HG03066 (cell line): Measurements from ENCODE around the gene PLXNB1.

Source experiments
- ATAC-seq: cut with Tn5 transposase; IDR thresholded peaks from one replicate; pipeline ENCODE4 v1.9.1; 2021; ENCODE audit warnings: low read depth; ENCODE audit not compliant: unreplicated experiment

Gene PLXNB1

DNA sequence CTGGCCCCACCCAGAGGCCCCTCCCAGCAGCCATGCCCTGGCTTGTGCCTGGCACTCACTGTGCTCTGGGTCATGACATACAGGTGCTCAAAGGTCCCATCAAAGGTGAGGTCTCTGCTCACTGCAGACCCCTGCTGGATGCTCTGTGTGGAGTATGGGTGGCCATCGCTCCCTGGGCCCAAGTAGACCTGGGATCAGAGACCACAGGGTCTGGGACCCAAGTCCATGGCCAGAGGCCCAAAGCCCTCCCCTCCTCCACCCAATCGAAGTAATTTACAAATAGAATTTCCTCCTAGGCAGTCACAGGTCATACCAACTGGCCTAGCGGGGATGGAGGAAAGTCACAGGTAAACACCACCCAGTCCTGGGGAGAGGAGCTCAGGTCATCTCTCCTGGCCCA, 7.6 kb downstream of the PLXNB1 start:
- ATAC-seq, result no peak

DNA sequence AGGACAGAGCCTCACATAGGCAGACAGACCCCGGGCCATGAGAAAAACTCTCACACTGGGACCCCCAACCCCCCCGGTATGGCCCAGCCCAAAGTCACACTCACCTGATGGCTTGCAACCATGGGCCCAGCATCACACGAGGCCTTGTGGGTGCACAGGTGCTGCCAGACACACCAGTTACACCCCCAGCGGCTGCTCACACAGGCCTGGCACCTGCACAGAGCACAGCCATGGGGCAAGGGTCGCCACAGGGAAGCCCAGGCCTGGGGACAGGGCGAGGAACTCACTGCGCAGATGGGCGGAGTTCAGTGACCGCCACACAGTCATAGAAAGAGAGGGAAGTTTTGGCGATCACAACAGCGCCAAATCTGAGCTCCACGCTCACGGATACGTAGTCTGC, 9.3 kb downstream of the PLXNB1 start:
- no peak for ATAC-seq

DNA sequence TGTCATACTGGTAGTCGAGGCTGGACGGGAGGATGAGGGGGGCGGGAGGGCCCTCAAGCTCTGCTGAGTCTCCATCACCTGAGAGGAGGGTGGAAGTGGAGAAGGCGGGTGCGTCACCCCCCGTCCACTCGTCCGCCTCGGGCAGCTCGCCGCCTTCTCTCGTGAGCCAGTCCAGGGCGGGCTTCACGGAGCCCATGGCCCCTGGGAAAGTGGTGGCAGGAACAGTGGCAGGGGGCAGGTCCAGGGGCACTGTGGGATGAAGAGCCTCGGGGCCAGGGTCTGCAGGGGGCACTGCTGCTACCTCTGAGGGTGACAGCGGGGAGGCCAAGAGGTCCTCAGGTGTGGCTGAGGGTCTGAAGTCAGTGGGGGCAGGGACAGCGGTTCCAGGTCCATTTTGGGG, 10.3 kb downstream of the PLXNB1 start:
- ATAC-seq, result no peak

DNA sequence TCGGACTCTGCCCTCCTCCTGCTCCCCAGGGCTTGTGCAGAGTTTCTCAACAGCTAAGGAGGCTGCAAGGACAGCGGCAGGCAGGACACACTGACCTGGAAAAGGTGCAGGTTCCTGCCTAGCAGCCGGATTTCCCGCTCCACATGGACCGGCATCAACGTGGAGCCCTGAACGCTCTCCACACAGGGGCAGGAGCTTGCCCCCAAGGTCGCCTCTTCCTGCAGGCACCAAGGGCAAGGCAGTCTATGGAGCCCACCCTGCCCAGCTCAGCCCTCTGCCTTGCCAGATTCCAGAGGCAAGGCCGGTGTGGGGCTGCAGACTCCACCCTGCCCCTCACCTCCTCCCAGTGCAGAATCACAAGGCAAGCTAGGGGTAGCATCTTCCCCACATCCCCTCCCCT, 10.7 kb downstream of the PLXNB1 start:
- ATAC-seq, result no peak

DNA sequence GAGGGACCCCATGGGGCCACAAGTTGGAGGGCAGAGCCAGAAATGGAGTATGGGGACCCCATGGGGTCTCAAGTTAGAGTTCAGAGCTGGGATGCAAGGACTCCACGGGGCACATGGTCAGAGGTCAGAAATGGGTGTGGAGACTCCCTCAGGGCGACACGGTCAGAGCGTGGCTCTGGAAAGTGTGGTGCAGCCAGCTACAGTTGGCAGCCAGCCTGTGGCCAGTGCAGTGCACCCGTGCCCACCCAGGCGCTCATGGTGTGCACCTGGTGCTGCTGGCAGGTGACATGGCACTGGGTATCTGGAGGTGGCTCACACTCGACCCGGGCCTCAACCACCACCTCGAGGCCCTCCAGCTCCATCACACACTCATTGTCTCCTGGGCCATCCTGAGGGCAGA, 11.2 kb downstream of the PLXNB1 start:
- no peak for ATAC-seq

DNA sequence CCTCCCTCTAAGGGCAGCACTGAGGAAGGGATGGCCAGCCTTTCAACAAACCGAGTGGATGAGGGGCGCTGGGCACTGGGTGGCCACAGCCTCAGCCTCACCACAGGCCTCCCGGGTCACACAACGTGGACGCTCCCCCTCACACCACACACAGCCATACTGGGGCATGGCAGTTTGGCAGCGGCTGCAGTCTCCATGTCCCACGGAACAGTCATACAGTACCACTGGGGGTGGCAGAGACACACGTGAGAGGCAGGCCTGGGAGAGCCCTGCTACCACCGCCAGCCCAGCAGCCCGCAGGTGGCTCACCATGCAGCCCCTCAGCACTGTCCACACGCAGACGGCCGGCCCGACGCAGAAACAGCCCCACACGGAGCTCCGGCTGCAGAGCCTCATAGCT, 11.7 kb downstream of the PLXNB1 start:
- no peak for ATAC-seq

DNA sequence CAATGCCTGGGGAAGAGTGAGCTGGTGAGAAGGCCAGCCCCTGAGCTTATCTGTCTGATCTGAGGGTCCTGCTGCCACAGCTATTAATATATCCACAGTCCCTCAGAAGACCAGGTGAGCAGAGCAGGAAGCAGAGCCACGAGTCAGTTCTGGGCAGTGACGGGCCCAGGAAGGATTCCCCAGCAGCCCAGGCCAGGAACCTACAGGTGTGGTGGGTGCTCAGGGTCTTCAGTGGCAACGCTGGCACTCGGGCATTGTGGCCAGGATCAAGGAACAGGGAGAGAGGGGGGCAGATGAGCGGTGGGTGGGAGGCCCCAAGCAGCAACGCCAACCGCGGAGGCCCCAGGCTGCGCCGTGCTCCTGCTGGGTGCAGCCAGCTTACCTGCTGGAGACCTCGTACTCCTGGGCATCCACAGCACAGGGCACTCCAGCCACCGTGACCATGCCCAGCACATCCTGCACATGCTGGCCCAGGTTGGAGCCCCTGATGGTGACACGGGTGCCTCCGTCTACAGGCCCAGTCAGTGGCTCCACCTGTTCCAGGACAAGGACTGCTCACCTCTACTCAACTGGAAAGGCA, 12.3 kb downstream of the PLXNB1 start:
- no peak for ATAC-seq

DNA sequence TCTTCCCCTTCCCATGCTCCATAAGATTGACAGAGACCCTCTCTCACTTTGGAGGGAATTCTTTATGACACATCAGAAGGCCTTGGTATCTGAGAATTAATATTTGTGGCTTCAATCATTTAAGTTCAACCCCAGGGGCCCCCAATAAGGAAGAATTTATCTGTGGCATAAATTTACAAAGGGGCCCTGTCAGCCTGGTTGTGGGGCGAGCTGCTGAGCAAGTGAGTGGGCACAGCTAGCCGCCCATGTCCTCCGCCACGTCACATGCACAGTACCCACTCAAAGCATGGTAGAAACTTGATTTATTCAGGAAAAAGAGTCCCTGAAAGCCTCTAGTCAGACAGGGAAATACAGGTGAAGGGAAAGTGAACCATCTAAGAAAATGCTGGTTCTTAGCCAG, 13.3 kb downstream of the PLXNB1 start:
- no peak for ATAC-seq

DNA sequence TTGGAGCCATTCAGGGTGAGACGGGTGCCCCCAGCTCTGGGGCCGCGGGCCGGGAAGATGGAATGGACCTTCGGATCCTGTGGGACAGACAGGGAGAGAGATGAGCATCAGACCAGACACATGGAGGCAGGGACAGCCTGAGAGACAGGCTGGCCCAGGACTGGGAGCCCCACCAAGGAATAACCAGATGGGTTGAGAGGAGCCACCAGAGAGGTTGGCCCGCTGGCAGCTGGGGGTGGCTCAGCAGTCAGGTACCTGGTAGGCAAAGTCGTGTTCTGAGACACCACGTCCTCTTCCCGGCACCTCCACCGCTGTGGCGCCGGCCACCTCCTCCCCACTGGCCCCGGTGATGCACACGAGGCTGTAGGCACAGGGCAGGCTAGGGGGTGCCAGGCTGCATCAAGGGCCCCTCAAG, 13.8 kb downstream of the PLXNB1 start:
- ATAC-seq, result no peak

DNA sequence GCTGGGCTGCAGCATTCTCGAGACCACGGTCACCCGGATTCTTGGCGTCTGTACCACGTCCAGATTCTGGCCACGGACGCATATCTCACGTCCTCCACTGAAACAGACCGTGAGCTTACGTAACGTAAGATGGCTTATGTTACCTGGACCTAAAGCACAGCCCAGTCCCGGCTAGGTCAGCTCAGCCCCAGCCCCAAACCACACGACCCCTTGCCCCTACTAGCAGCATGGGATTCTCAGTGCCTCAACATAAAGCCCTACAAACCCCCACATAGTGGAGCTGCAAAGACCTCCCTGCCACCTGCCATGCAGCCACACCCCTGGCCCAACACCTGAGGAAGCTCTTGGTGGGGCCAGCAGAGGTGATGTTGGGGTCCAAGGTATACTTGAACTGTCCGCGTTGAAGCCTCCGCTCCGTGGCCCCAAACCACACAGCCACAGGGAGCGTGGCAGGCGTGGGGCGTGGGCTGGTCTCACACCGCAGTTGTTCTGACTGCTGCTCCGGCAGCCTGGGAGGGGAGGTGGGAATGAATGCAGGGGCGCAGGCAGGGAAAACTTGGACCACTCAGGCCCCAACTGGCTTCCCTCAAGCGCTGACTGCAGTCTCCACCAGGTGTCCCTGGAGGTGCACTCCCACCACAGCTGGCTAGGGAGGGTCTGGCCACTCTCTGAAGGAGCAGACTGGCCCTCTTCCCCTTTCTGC, 14.5 kb downstream of the PLXNB1 start:
- ATAC-seq, result no peak

DNA sequence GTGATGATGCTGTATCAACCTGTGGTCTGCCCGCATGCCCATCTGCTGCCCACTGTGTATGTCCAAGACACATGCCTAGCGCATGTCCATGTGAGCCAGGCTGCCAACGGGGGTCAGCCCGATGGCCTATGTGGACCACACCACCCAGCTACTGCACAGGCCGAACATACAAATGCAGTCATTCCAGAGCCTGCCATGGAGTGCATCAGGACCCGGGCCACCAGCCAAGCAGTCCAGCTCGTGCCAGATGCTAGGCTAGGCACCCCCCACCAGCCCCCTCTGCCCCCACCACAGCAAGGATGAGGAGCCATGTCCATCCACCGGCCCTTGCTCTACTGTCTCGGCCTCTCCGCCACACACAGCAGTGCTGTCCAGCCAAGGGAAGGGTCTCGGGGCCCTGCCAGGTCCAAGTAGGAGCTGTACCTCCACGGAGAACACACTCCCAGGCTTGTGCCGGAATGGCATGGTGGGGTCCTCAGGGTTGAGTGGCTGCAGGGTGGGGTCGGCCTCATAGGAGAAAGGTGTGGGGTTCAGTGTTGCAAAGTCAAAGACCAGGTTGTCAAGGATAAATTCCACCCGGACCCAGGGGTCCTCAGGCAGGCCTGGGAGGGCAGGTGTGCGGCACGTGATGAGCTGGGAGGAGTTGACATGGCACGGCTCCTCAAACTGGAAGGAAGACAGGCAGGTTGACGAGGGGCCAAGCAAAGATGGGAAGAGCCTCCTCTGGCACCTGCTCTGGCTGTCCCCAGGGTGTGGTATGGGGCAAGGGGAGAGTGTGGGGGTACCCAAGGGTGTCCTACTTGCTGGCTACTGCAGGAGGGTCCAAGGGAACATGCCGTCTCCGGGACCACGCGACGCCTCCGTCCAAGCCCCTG, 15.3 kb downstream of the PLXNB1 start:
- ATAC-seq, result no peak

DNA sequence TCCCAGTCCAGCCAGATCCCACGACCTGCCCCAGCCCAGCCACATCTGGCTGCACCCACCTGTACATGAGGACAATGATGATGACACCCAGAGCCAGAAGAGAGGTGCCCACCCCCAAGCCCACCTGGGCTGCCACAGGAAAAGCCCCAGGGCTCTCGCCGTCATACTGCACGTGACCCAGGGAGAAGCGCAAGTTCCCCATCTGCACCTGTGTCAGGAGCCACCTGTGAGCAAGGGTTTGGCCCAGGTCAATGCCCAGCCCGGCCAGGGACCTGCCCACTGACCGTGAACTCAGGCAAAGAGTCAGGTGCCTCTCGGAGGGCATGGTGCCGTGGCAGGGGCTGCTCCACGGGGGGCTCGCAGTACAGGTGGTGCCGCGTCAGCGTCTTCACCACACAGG, 16.3 kb downstream of the PLXNB1 start:
- ATAC-seq, result no peak

DNA sequence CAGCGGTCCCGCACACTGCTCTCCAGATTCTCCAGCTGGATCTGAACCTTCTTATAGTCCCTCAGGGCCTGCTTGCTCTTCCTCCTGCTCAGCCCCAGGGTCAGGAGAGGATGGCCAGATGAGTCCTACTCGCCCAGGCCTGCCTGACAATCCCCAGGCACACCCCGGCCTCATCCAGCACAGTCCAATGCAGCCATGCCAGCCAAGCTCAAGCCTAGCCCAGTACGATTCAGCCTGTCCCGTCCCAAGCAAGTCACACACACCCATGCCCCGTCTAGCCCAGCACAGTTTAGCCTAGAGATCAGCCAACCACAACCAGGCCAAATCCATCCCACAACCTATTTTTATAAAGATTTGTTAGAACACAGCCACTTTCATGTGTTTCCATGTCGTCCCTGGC, 16.8 kb downstream of the PLXNB1 start:
- ATAC-seq, result no peak

DNA sequence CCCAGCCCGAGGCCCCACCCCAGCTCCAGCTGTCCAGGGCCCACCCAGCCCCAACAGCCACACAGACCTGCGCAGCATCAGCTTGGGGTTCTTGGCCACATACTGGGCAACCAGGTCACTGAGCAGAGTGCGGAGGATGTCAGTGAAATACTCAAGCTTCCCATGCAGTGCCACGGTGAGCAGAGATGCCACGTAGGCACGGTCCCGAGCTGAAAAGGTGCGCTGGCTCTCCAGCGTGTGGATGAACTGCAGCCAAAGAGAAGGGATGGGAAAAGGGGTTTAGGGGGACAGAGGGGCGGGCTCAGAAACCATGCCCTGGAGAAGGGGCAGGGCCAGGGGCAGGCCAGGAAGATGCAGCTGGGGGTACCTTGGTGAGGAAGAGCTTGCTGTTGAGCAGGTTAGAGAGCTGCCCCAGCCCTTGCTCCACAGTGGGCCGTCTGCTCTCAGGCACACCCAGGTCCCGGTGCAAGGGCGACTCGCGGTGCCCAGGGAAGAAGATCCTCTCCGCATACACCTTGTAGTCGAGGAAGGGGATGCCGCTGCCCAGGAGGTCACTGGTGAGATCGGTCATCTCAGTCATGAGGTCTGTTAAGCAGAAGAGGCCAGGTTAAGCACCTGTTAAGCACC, 17.4 kb downstream of the PLXNB1 start:
- ATAC-seq, result no peak

DNA sequence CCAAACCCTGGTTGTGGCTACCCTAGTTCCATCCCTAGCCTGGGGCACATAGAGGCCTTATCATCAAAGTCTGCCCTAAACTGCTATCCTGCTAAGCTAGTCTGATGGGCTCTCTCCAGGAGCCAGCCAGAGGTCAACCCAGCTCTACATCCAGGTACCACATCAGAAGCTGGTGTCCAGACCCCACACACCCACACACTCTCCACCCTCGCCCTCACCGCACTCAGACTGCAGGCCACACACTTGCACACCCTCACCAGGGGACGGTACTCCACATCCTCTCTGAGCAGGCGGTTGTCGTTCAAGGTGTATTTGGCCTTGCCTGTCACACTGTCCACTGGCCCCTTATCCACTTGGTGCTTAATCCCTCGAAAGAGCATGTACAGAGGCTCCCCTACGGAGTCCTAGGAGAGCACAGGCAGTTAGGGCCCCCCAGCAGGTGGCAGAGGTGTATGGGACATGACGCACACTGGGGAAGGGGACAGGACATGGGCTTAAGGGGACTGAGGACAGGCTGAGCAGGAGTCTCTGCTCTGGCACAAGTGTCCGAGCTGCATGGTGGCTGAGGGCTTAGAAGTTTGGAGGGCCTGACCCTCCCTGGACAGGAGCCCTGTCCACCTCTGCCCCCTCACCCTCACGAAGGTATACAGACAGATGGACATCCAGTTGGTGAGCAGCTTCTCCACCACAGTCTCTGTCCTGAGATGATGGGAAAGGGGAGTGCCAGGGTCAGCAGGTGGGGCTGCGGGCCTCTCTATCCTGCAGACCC, 18.1 kb downstream of the PLXNB1 start:
- no peak for ATAC-seq

DNA sequence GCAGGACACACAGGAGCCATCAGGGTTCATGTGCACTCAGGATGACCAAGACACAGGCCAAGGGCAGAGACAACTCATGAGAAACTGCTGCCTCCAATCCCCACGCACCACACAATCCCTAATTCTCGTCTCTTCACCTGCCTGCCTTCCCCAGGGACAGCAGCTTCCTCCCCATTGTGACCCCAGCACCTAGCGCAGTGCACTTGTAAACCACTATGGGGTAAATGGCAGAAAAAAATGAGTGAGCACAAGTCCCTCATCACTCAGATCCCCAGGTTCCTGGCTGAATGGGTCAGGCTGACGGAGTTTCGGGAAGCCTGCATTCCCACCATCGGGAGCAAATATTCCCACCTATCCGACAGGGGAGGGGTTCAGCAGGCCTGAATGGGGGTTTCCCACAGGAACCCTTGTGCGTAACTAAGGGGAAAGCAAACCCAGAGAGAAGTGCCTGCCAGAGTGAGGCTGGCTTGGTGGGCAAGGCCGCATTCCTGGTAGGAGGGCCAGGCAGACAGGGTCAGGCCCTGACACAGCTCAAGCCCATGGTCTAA, 18.8 kb downstream of the PLXNB1 start:
- ATAC-seq, result no peak

DNA sequence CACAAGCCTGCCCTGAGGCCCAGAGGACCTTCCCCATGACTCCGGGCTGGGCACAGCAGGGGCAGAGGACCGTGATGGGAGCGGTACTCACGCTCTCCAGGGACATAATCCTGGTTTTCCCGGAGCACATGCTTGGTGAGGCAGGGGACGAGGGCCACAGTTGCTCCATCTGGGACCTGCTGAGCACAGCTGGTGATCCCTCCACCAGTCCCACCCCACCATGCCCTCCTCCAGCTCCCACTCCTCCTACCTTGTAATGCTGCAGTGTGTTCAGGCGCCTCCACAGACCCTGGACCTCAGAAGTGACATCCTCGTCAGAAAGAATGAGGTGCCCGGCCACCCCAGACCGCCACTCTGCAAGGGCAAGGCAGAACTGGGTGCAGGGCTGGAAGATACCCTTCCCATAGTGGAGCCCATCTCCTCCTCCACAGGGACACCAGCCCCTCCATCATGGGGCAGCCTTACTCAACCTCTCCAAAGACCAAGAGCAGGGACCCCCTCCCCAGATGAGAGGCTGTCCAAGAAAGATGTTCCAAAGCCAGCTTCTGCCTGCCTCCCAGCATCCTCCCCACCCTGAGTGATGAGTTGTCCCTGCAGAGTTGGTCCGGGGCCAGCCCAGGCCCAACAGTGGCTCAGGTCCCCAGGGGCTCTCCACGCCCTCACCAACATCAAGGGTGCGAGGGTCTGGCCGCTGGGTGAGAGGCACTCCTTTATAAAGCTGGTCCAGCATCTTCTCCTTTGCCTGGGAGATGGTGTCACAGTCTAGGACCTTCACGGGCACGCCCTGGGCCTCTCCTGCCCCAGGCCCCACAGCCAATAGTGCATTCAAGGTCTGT, 19.5 kb downstream of the PLXNB1 start:
- no peak for ATAC-seq

DNA sequence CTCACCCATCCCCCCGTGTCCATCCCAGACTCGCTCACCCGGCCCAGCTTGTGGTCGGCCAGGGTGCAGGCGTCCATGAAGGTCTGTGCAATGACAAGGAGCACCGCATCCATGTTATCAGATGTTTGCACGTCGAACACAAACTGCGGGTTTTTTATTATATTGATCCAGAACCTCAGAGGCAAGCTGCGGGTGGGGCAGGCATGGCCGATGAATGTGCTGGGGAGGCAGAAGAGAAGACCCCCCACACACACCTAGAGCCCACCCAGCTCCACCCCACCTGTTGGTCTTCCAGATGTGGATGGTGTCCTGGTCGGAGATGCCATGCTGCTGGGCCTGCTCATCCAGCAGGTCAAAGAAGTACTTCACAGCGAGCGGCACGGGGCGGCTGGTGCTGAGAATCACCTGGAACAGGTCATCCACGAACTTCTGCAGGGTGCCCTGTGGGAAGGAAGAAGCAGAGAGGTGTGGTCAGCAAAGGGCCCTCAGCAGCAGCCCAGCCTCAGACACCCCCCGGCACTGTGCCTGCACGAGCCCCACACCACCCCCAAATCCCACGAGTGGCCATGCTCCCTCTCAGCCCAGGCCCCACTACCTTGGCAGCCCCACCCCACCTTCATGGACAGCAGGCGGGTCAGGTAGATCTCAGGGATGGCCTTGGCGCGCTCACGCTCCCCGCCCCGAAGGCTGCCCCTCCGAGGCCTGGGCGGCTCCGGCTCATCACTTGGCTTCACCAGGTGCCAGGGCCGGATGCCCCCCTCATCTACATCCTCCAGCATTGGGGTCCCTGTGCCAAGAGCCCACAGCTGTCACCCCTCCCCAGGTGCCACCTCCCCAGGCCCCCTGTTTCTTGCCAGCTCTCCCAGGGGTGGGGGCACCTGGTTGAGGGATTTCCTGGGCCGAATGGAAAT, 20.3 kb downstream of the PLXNB1 start:
- no peak for ATAC-seq
